D721Med (cell line): ENCODE results near the gene GPC6.

Source experiments
- DNase-seq: peaks from one replicate; pipeline ENCODE4 v3.0.0; 2011; ENCODE audit warnings: low spot score; ENCODE audit not compliant: insufficient read length
- FAIRE-seq: peaks from 2 replicates; lab custom pipeline; 2011; peaks lifted over from hg19 to GRCh38; lab: Jason Lieb, UNC
- TF ChIP-seq, protein P1 (sequence below): IDR thresholded peaks from 2 replicates; pipeline ENCODE4 v1.5.1; 2012; ENCODE audit warnings: mild to moderate bottlenecking, control low read depth; ENCODE audit not compliant: insufficient read depth; ENCODE audit errors: missing control alignments

Gene GPC6

DNA sequence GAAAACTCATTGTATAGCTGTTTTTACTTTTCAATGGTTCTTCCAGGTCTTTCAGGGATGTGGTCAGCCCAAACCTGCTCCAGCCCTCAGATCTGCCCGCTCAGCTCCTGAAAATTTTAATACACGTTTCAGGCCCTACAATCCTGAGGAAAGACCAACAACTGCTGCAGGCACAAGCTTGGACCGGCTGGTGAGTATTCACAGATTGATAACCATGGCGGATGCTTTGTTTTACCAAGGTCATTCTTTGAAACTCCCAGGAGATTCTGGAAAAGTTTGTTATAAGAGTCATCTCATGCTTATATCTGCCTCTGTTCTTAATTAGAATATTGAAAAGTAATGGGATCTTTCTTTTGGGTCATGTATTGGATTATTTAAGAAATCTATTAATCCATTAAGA, 1079.3 kb downstream of the GPC6 start:
- FAIRE-seq (no peak), DNase-seq (no peak)
- TF ChIP-seq, protein P1, sequence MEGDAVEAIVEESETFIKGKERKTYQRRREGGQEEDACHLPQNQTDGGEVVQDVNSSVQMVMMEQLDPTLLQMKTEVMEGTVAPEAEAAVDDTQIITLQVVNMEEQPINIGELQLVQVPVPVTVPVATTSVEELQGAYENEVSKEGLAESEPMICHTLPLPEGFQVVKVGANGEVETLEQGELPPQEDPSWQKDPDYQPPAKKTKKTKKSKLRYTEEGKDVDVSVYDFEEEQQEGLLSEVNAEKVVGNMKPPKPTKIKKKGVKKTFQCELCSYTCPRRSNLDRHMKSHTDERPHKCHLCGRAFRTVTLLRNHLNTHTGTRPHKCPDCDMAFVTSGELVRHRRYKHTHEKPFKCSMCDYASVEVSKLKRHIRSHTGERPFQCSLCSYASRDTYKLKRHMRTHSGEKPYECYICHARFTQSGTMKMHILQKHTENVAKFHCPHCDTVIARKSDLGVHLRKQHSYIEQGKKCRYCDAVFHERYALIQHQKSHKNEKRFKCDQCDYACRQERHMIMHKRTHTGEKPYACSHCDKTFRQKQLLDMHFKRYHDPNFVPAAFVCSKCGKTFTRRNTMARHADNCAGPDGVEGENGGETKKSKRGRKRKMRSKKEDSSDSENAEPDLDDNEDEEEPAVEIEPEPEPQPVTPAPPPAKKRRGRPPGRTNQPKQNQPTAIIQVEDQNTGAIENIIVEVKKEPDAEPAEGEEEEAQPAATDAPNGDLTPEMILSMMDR, result no peak

DNA sequence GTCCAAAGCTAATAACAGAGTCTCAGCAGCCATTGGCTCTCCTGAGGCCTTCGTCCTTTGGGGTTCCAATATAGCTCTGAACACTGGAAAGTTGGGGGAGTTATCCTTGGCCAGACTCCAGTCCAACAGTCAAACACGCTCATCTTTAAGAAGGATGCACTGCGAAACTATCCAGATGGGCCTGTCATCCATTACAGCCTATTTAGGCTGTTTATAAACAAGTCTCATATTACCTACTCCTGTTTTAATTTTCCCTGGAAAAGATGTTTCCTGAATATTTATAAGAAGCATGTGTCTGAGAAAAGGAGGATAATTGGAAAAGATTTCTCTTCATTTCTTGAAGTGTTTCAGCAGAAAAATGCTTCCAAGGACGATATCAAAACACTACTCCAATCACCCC, 1082.2 kb downstream of the GPC6 start:
- FAIRE-seq (no peak), DNase-seq (no peak)
- TF ChIP-seq, protein P1, result no peak

DNA sequence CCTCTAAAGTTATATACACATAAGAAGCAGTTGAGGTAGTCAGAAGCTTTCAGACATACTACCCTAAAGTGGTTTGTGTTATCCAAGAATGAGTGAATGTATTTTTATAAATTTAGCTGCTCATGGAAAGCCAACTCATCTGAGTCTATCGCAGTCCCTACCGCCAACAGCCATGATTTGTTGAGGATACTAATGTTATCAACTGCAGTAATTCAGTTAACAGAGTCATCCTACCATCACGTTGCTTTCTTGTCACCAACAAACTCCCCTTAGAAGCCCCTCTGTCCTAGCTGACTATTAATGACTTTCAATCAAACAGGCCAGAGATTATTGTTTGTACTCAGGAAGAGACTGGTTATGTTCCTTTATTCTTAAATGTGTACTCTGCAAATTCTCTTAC, 1083.0 kb downstream of the GPC6 start:
- TF ChIP-seq, protein P1, result no peak
- no peak for DNase-seq
- FAIRE-seq, result no peak

DNA sequence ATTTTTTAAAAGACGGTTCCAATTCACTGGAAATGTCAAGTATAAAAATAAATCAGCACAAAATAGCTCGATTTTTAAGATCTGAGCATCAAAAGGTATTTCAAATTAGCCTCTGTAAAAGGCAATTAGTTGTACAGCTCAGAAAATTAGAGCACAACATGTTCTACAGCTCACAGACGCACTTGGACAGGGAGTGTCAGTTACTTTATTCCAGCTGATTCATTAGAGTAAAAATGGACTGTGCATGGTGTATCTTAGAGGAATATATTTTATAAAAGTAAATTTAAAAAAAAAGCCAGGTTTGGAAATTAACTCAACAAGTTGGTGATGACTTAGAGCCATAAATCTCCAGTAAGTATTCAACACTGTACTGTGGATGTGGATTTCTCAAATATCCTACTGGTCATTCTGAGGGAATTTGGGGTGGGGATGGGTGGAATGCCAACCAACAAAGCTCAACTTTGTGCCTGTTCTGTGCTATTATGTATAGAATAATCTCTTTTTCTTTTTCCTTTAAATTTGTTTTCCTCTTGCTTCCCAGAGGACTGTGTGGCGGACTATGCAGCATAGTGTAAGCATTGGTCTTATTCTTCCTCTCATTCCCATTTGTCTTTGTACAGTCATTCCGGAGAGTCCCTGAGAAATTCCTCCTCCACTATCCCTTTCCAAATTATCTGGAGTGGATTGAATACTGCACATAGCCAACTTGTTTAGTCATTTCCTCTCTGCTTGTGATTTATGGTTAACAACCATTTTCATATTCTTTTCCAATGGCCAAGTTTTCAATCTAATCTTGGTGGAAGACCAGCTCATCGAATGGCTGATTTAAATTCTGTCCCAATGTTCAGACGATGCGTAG, 1083.6 kb downstream of the GPC6 start:
- DNase-seq (no peak), FAIRE-seq (no peak)
- TF ChIP-seq, protein P1, result no peak

DNA sequence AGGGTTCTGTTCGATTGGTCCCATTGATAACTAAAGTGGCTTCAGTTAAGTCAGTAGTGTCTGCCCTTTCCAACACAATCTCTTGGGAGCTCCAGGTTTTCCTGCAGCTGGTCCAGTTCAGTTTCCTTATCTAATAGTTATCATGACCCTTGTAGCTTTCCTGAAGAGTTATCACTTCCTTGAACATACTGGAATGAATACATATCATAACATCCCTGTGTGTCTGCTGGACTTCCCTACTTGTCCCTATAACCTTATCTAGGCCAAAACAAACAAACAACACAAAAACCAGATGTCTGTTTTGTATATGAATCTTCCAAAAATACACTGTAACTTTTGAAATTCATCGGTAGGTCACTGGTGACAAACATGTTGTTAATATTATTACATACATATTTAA, 1085.3 kb downstream of the GPC6 start:
- DNase-seq, result no peak
- no peak for FAIRE-seq

DNA sequence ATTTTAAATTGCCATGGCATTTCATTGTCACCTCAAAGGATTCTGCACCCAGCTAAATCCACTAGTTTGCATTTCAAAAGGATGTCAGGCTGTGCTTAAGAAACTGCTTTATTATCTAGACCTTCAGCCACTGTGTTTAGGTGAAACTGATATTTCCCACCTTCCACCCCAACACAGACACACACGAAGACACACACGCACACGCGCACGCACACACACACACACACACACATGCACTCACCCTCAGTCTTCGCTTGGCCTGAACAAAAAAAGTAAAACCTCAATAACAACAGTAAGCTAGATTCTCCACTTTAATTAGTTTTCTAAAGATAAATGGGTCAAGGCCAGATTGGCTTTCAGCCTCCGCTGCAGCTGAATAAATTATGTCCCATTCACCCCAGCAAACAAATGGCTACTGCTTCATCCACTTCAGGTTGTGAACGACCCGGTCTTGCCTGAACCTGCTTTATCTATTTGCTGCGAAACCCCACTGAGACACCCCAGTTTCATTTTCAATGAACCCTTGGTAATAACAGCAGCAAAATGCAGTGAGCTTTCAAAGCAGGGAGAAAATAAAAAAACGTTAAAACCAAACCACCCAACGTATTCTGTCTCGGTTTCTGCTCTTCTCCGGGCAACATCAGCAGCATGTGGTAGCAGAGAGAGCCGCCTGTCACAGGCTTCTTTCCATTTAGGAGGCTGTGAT, 1086.1 kb downstream of the GPC6 start:
- TF ChIP-seq, protein P1, result no peak
- no peak for DNase-seq
- FAIRE-seq, result no peak

More for the DNA sequence above, 1085.3 kb downstream of the GPC6 start:
- TF ChIP-seq, protein P1, result no peak
